Heart left ventricle (tissue), 13 donors: ENCODE data around the gene CELF4.

Source experiments
- CTCF ChIP-seq, 12 donors: fragments of 200-600 bp; sonication (generic) in 4 of 12; IDR thresholded peaks; one replicate each; pipeline versions ENCODE4 v1.5.0 to v1.8.0; 2018 to 2022; ENCODE audit warnings: antibody characterized with exemption in 12 of 12, mild to moderate bottlenecking in 5 of 12
- POLR2A ChIP-seq, 2 donors: fragments of 450-650 bp; IDR thresholded peaks; one replicate each; pipeline ENCODE4 v1.6.1; 2017; ENCODE audit warnings: antibody characterized with exemption in 2 of 2, mild to moderate bottlenecking in 2 of 2, moderate library complexity in 2 of 2
- donor health status: ischemic (EF 13 %, LVEDD 7.1; RV severe dilation, severe dysfunction).
- donor health status: DM: no; HTN: yes; CAD: no.
- donor health status: DM: no; HTN: no; CAD: no.
- donor health status: ischemic (EF 25% LVEDD 6.9; RV normal size, moderate dysfunction).
- donor health status: ischemic (EF 25% LVEDD 5.7; RV mildly dilated, moderate dysfunction).
- donor health status: ischemic (EF 35%, LVEDD 5.7; RV mildly dilated, moderate dysfunction).
- donor health status: nonischemic (EF 11% LVEDD 7.7; RV severe dilation, severe dysfunction).
- donor health status: DM: yes; HTN: yes; CAD: no.
- donor health status: PGD.
- donor health status: ischemic (EF 29% LVEDD 5.4; RV normal size, mild dysfunction).
- donor health status: nonischemic (EF 23%, LVEDD 6.1; RV moderate dilation, normal function).

DNA sequence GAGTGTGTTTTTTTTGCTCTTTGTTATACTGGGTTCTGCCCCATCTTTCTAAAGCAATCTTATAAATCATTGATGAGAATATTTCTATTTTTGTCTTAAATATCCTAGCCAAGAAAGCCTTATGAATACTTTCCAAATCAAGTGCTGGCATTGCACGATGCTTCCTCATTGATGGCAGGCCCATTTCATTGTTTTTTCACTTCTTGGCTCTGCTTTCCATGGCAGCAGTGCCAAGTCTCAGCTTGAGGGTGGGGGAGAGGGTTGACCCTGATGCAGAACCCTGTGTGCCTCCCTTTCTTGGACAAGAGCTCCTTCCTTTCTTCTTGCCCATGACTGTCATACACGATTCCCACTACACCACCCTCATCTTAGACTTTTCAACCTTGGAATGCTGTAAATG is 16.7 kb upstream of the CELF4 start:
- TF ChIP-seq CTCF (IDR thresholded peaks at IDR 0.05) (no peak), POLR2A (IDR thresholded peaks at IDR 0.05) (no peak)
